ENCODE data around the gene UCK2. TPM values are rescaled to one million over a fixed set of nuclear protein-coding genes. Genes with fewer than 3 reads are reported as not detected.
"Not testable (repeated sequence)": the region's sequence is repeated elsewhere in the genome, so short reads cannot be mapped to it uniquely, and the experiment has no call there.

Gene UCK2
- 38.8 and 63.7 TPM in 2 replicates for total RNA-seq (2014; rRNA removed; shearing (Covaris generic))

GRCh38 chr1:165827268-165828102 lies at the start of gene UCK2:
TSS of gene UCK2 (plus strand) at chr1:165827614. CDS start at chr1:165827834, 220 bp downstream.
- peaks cover 22% of the 10 kb centered on the region for H3K4me1 ChIP-seq (replicated peaks)
- peak; percentile 78 to 89 for DNase-seq (ENCODE audit: low read depth in 1 of 2, low spot score in 2 of 2)
- peak within 1 kb of the TSS; percentile 98 for H3K4me3 ChIP-seq
- peak within 1 kb of the TSS; percentile 77 for H3K27ac ChIP-seq
- H3K9me3 ChIP-seq (replicated peaks), result 0 out of 2 replicates have a peak, but pooled peaks cover 6% of the 10 kb centered on the region
- peaks cover 9% of the 10 kb centered on the region for H3K36me3 ChIP-seq
- H3K27me3 ChIP-seq (replicated peaks), result no peaks in the 10 kb centered on the region

GRCh38 chr1:165778197-165778596 lies 49.2 kb upstream of the UCK2 start:
- not testable (repeated sequence) for H3K27me3 ChIP-seq (replicated peaks); H3K4me3 ChIP-seq; H3K4me1 ChIP-seq (replicated peaks); H3K9me3 ChIP-seq (replicated peaks); H3K27ac ChIP-seq; DNase-seq (ENCODE audit: low read depth in 1 of 2, low spot score in 2 of 2)
- peaks cover 12% of the 10 kb centered on the region for H3K36me3 ChIP-seq

- not testable (repeated sequence) for H3K36me3 ChIP-seq; H3K4me3 ChIP-seq; H3K27ac ChIP-seq; H3K9me3 ChIP-seq (replicated peaks); H3K4me1 ChIP-seq (replicated peaks); H3K27me3 ChIP-seq (replicated peaks); DNase-seq (ENCODE audit: low read depth in 1 of 2, low spot score in 2 of 2)
Measured at GRCh38 chr1:165783519-165783918, 43.9 kb upstream of the UCK2 start.

GRCh38 chr1:165787741-165788140 lies 39.7 kb upstream of the UCK2 start:
- DNase-seq (ENCODE audit: low read depth in 1 of 2, low spot score in 2 of 2), result no peak
- Histone ChIP-seq H3K4me1 (replicated peaks) (no peaks in the 10 kb centered on the region), H3K4me3 (no peak overlapping the region), H3K36me3 (no peaks in the 10 kb centered on the region), H3K27me3 (replicated peaks) (peaks cover 9% of the 10 kb centered on the region; the same call in 1 of the 2 replicates), H3K27ac (no peak overlapping the region), H3K9me3 (replicated peaks) (no peaks in the 10 kb centered on the region)

- Histone ChIP-seq H3K27me3 (replicated peaks) (peaks cover 6% of the 10 kb centered on the region; the same call in 1 of the 2 replicates), H3K9me3 (replicated peaks) (no peaks in the 10 kb centered on the region), H3K4me3 (no peak overlapping the region), H3K36me3 (no peaks in the 10 kb centered on the region), H3K4me1 (replicated peaks) (no peaks in the 10 kb centered on the region), H3K27ac (no peak overlapping the region)
- DNase-seq (ENCODE audit: low read depth in 1 of 2, low spot score in 2 of 2), result no peak
Measured at GRCh38 chr1:165793951-165794350, 33.5 kb upstream of the UCK2 start.

GRCh38 chr1:165795894-165796293 lies 31.5 kb upstream of the UCK2 start:
- Histone ChIP-seq H3K27ac (no peak overlapping the region), H3K36me3 (no peaks in the 10 kb centered on the region), H3K4me1 (replicated peaks) (no peaks in the 10 kb centered on the region), H3K27me3 (replicated peaks) (peaks cover 6% of the 10 kb centered on the region; the same call in 1 of the 2 replicates), H3K9me3 (replicated peaks) (peaks cover 4% of the 10 kb centered on the region; the same call in 1 of the 2 replicates), H3K4me3 (no peak overlapping the region)
- DNase-seq (ENCODE audit: low read depth in 1 of 2, low spot score in 2 of 2), result no peak

GRCh38 chr1:165799387-165799786 lies 28.0 kb upstream of the UCK2 start:
- H3K4me1 ChIP-seq (replicated peaks), result no peaks in the 10 kb centered on the region
- no peak for DNase-seq (ENCODE audit: low read depth in 1 of 2, low spot score in 2 of 2)
- H3K27me3 ChIP-seq (replicated peaks), result no peaks in the 10 kb centered on the region
- no peaks in the 10 kb centered on the region for H3K36me3 ChIP-seq
- H3K4me3 ChIP-seq, result no peak overlapping the region
- H3K27ac ChIP-seq, result no peak overlapping the region
- H3K9me3 ChIP-seq (replicated peaks), result peaks cover 4% of the 10 kb centered on the region; the same call in 1 of the 2 replicates

- not testable (repeated sequence) for H3K4me3 ChIP-seq; DNase-seq (ENCODE audit: low read depth in 1 of 2, low spot score in 2 of 2); H3K36me3 ChIP-seq; H3K9me3 ChIP-seq (replicated peaks); H3K4me1 ChIP-seq (replicated peaks); H3K27me3 ChIP-seq (replicated peaks); H3K27ac ChIP-seq
Measured at GRCh38 chr1:165804513-165804912, 22.9 kb upstream of the UCK2 start.

- Histone ChIP-seq H3K9me3 (replicated peaks) (no peaks in the 10 kb centered on the region), H3K27me3 (replicated peaks) (no peaks in the 10 kb centered on the region), H3K36me3 (no peaks in the 10 kb centered on the region), H3K4me3 (no peak overlapping the region), H3K27ac (no peak overlapping the region), H3K4me1 (replicated peaks) (no peaks in the 10 kb centered on the region)
- no peak for DNase-seq (ENCODE audit: low read depth in 1 of 2, low spot score in 2 of 2)
Measured at GRCh38 chr1:165807613-165808012, 19.8 kb upstream of the UCK2 start.

GRCh38 chr1:165815725-165816124 lies 11.7 kb upstream of the UCK2 start:
- Histone ChIP-seq H3K4me3 (no peak overlapping the region), H3K27me3 (replicated peaks) (no peaks in the 10 kb centered on the region), H3K4me1 (replicated peaks) (no peaks in the 10 kb centered on the region; the same call in 1 of the 2 replicates), H3K9me3 (replicated peaks) (no peaks in the 10 kb centered on the region), H3K36me3 (no peaks in the 10 kb centered on the region), H3K27ac (no peak overlapping the region)
- peak in 1 of 2 experiments; percentile 6 for DNase-seq (ENCODE audit: low read depth in 1 of 2, low spot score in 2 of 2)

- Histone ChIP-seq H3K9me3 (replicated peaks) (no peaks in the 10 kb centered on the region), H3K36me3 (no peaks in the 10 kb centered on the region), H3K4me1 (replicated peaks) (no peaks in the 10 kb centered on the region; the same call in 1 of the 2 replicates), H3K27me3 (replicated peaks) (no peaks in the 10 kb centered on the region), H3K27ac (no peak overlapping the region), H3K4me3 (no peak overlapping the region)
- DNase-seq (ENCODE audit: low read depth in 1 of 2, low spot score in 2 of 2), result no peak
Measured at GRCh38 chr1:165816157-165816556, 11.3 kb upstream of the UCK2 start.

- H3K27ac ChIP-seq, result no peak overlapping the region
- H3K4me1 ChIP-seq (replicated peaks), result no peaks in the 10 kb centered on the region; the same call in 1 of the 2 replicates
- no peaks in the 10 kb centered on the region for H3K36me3 ChIP-seq
- H3K4me3 ChIP-seq, result no peak overlapping the region
- H3K27me3 ChIP-seq (replicated peaks), result 0 out of 2 replicates have a peak, but pooled peaks cover under 1% of the 10 kb centered on the region
- no peaks in the 10 kb centered on the region for H3K9me3 ChIP-seq (replicated peaks)
- no peak for DNase-seq (ENCODE audit: low read depth in 1 of 2, low spot score in 2 of 2)
Measured at GRCh38 chr1:165816826-165817497, 10.5 kb upstream of the UCK2 start.

GRCh38 chr1:165823552-165824268 lies 3.7 kb upstream of the UCK2 start:
- Histone ChIP-seq H3K36me3 (peaks cover 9% of the 10 kb centered on the region), H3K27me3 (replicated peaks) (0 out of 2 replicates have a peak, but pooled peaks cover 3% of the 10 kb centered on the region), H3K27ac (no peak overlapping the region), H3K4me1 (replicated peaks) (peaks cover 15% of the 10 kb centered on the region), H3K9me3 (replicated peaks) (0 out of 2 replicates have a peak, but pooled peaks cover 6% of the 10 kb centered on the region), H3K4me3 (no peak overlapping the region)
- DNase-seq (ENCODE audit: low read depth in 1 of 2, low spot score in 2 of 2), result no peak
